Mammary epithelial cell (primary cell): Measurements from ENCODE around the gene TNFRSF13B.

Source experiments
- CTCF ChIP-seq, 2 donors: IDR thresholded peaks in 1 of 2; conservative IDR thresholded peaks in 1 of 2; 2 replicates each; pipeline ENCODE4 v1.5.1; 2011 to 2012; ENCODE audit warnings: inconsistent platforms in 2 of 2, low read length in 2 of 2, mild to moderate bottlenecking in 2 of 2, control low read depth in 1 of 2, low read depth in 1 of 2; ENCODE audit not compliant: insufficient read depth in 1 of 2; ENCODE audit errors: extremely low read depth in 1 of 2
- EZH2 ChIP-seq: IDR thresholded peaks from 2 replicates; pipeline ENCODE4 v1.6.1; 2012; ENCODE audit warnings: low read length, inconsistent platforms, borderline replicate concordance

- no peak for TF ChIP-seq EZH2
- TF ChIP-seq CTCF (conservative IDR thresholded peaks at IDR 0.05 in 1 of 2, IDR thresholded peaks at IDR 0.05 in 1 of 2; ENCODE audit: extremely low read depth in 1 of 2, insufficient read depth in 1 of 2, low read depth in 1 of 2, low read length in 2 of 2): no peak
Observed at GRCh38 chr17:16935241-16935663, 36.7 kb downstream of the TNFRSF13B start.
